Stimulated activated naive CD8-positive, alpha-beta T cell treated with anti-CD3 and anti-CD28 coated beads, Interleukin-15, amount 100 ng/mL, for 72 hours (primary cell): ENCODE data around the gene KCNJ1.
A peak's percentile ranks its signal among the peaks of the same experiment; 100 is the strongest.

Source experiments
- ATAC-seq: fragments of 150-1000 bp; cut with Tn5 transposase; 2 replicates; pipeline ENCODE4 v1.10.0; 2021; ENCODE audit warnings: mild to moderate bottlenecking, moderate library complexity
- DNase-seq, 2 donors: peaks; one replicate each; pipeline ENCODE4 v3.0.0; 2021 to 2022
- H3K27ac Mint-ChIP-seq, 2 donors: one replicate each; pipeline ENCODE4 v1.8.0; 2022; ENCODE audit warnings: mild to moderate bottlenecking in 2 of 2, mixed read lengths in 2 of 2, moderate library complexity in 2 of 2
- H3K27me3 Mint-ChIP-seq: one replicate; pipeline ENCODE4 v1.8.0; 2022; ENCODE audit warnings: mixed read lengths
- H3K4me1 Mint-ChIP-seq: one replicate; pipeline ENCODE4 v1.8.0; 2022; ENCODE audit warnings: mild to moderate bottlenecking, mixed read lengths
- H3K4me3 Mint-ChIP-seq, 2 donors: one replicate each; pipeline ENCODE4 v1.8.0; 2022; ENCODE audit warnings: mild to moderate bottlenecking in 2 of 2, mixed read lengths in 2 of 2, moderate library complexity in 1 of 2
- H3K9me3 Mint-ChIP-seq, 2 donors: one replicate each; pipeline ENCODE4 v1.8.0; 2022; ENCODE audit warnings: mixed read lengths in 2 of 2

Gene KCNJ1

DNA sequence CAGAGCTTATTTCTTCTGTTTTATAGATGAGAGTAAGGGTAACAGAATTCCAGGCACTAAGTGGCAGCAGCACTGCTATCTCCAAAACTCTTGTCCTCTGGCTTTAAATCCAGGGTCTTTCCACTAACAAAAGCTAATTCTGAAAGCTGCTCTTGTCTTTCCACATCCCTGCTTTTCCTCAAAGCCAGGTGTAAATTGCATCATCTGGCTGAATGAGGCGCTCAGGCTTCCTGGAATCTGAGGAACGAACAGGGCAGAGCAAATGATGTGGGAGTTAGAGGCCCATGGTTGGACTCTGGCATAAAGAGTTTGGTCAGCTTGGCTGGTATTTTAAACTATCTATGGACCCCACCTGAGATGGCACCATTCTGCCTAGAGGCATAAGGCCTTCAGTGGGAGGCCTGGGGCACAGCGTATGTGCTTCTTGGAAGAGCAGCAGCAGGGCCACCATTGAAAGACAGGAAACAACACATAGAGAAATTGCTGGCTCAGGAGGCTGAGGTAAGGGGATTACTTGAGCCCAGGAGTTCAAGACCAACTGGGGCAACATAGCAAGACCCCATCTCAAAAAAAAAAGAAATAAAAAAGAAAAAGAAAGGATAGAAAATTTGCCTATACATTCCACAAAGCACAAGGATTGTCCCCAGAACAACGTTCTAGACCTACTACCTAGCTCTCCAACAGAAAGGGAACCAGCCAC, 25.9 kb upstream of the KCNJ1 start:
- no peak overlapping the region for H3K27ac Mint-ChIP-seq
- no peak for ATAC-seq
- H3K27me3 Mint-ChIP-seq: peaks cover 65% of the 10 kb centered on the region
- no peak overlapping the region for H3K4me3 Mint-ChIP-seq
- no peaks in the 10 kb centered on the region for H3K9me3 Mint-ChIP-seq
- H3K4me1 Mint-ChIP-seq: peaks cover 29% of the 10 kb centered on the region
- DNase-seq: no peak

DNA sequence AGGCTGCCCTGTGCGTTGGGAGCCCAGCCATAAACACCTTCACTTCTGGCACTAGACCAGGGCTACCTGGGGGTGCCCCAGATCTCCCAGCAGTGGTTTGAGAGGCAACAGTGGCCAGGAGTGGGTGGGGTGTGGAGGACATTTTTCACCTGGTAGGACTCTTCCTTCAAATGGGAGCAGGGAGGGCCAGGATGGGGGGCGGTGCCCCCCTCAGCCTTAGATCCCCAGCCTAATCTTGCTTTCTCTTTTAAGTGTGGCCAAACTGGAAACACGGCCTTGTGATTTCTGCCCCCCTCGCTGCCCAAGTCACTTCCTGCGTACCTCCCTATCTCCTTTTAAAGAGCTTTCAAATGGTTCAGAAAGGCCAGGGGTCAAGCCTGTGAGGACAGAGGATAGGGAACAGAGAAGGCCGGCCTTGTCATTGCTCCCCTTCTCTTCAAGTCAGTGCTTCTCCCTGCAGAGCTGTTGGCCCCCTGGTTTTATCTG, 24.9 kb upstream of the KCNJ1 start:
- Mint-ChIP-seq H3K4me3 (peak overlapping the region; percentile 69), H3K4me1 (peaks cover 29% of the 10 kb centered on the region), H3K9me3 (no peaks in the 10 kb centered on the region), H3K27me3 (peaks cover 67% of the 10 kb centered on the region), H3K27ac (no peak overlapping the region)
- ATAC-seq (no peak), DNase-seq (no peak)

DNA sequence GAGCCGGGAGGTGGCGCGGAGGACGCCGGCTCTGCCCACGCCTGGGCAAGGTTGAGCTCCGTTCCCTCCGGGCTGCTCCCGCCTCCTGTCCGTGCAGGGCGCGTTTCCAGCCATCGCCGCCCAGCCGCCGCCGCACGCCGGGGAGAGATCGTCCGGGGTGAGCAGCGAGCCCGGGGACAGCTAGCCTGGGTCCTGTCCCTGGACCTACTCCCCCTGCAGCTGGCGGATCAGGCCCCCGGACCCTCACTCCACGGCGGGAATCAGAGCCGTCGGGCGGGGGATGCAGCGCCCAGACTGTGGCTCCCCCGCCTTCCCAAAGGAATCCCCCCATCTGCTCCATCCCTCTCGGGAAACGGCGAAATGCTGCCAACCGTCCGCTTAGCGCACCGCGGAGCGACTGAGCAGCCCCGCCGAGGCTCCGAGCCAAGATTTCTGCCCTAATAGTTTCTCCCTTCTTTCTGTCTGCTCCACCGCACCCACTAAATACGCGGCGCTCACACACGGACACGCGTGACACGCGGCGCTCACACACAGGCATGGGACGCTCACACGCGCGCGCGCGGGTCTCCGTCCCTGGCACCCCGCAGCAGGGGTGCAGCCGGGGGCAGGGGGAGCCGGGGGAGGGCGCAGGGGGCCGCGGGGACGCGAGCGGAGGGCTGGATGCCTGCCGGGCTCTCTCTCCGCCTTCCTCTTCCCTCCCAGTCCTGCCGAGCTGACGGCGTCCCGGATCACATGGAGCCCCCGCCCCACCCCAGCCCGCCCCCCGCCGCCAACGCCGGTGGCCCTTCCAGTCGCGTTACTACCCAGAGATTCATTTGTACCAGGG, 23.7 kb upstream of the KCNJ1 start, which contains the start of gene KCNJ5:
TSS of gene KCNJ5 (plus strand) at position 814 of the 826 bp plus-strand sequence. CDS start 19,918 bp downstream, outside the sequence.
- H3K4me1 Mint-ChIP-seq: peaks cover 29% of the 10 kb centered on the region
- H3K9me3 Mint-ChIP-seq: no peaks in the 10 kb centered on the region
- peak within 1 kb of the TSS; percentile 77 to 79 for H3K4me3 Mint-ChIP-seq
- DNase-seq (no peak), ATAC-seq (peak; percentile 48)
- no peak within 1 kb of the TSS for H3K27ac Mint-ChIP-seq
- peaks cover 79% of the 10 kb centered on the region for H3K27me3 Mint-ChIP-seq

DNA sequence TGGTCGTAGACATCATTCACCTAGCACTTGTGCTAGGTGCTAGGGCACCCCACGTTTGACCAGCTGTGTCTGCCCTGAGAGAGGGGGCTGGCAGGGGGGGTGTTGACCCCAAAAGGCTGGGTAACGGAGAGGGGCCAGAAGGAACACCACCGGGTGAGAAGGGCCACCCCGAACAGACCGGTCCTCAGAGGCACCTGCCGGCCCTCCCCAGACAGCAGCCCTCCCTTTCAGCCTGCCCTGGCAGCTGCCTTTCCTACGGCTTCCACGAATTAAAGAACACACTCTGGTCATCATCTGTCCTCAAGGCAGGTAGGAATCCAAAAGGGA, 23.1 kb upstream of the KCNJ1 start:
- Mint-ChIP-seq H3K27me3 (peaks cover 85% of the 10 kb centered on the region), H3K4me3 (peak overlapping the region; percentile 77 to 79), H3K4me1 (peaks cover 29% of the 10 kb centered on the region), H3K9me3 (no peaks in the 10 kb centered on the region), H3K27ac (no peak overlapping the region)
- DNase-seq (no peak), ATAC-seq (peak; percentile 33)

DNA sequence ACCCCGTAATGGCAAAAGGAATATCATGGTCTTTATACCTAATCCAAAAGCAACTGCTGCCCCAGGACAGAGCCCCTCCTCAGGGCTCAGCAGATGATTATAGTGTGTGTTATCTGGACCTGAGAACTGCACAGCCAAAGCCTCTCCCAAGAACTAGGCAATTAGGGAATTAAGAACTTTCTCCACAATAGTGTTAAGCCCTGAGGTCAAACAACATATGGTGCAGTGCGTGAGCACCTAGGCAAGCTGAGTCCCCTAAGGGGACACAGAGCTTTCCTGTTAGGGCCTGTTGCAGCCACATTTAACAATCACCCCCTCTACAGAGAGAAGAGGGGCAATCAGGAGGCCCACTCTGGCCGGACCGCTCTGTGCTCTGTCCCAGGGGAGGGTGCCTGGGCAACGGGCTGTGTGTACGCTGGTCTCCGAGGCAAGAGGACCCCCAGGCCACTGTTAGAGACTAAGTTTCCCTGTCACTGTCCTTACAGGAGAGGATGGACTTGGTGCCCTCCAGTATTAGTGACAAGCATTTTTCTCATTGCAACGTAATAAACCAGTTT, 22.6 kb upstream of the KCNJ1 start:
- Mint-ChIP-seq H3K27me3 (peaks cover 89% of the 10 kb centered on the region), H3K4me3 (peak overlapping the region in 1 of 2 donors; percentile 79)

DNA sequence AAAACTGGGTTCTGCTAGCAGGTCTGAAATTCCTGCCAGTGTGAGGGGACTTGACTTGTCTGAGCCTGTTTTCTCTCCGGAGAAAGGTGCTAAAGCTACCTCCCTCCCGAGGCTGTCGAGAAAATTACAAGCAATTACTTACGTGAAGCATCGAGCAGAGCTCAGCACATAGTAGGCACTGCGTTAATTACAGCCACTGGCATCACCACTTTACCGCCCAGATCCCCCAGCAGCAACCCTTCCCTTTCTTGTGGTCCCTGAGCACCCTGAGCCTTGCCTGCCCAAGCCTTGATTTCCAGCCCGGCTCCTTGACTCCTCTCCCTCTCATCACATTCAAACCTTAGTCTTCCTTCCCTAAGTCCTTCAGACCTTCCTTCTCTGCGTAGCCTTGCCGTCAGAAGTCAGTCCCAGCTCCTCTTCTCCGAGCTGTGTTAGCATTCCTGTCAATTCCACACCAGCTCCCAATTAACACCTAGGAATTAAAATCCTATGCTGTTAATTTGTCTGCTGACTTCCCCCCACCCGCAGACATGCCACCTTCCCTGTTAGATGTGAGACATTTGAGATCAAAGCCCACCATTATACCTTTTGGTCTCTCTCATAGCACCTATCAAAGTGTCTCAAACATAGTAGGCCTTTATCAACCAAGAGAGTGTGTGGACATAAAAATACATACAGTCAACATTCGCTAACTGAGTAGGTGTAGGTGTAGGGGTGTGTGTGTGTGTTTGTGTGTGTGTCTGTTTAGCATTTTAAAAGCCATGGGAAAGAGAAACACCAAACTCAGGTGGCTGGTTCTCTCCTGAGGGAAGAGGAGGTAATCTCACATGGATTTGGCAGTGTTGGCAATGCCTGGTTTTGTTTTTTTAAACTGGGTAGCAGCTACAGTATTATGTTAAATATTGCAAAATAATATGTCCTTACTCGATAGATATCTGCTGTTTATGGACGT, 21.2 kb upstream of the KCNJ1 start:
- no peak overlapping the region for H3K4me3 Mint-ChIP-seq
- ATAC-seq (no peak), DNase-seq (no peak)
- H3K4me1 Mint-ChIP-seq: peaks cover 23% of the 10 kb centered on the region
- H3K9me3 Mint-ChIP-seq: no peaks in the 10 kb centered on the region
- H3K27me3 Mint-ChIP-seq: peaks cover 97% of the 10 kb centered on the region
- no peak overlapping the region for H3K27ac Mint-ChIP-seq

More for the DNA sequence above, 22.6 kb upstream of the KCNJ1 start:
- ATAC-seq: no peak
- H3K4me1 Mint-ChIP-seq: peaks cover 29% of the 10 kb centered on the region
- DNase-seq: no peak
- H3K9me3 Mint-ChIP-seq: no peaks in the 10 kb centered on the region
- H3K27ac Mint-ChIP-seq: no peak overlapping the region

DNA sequence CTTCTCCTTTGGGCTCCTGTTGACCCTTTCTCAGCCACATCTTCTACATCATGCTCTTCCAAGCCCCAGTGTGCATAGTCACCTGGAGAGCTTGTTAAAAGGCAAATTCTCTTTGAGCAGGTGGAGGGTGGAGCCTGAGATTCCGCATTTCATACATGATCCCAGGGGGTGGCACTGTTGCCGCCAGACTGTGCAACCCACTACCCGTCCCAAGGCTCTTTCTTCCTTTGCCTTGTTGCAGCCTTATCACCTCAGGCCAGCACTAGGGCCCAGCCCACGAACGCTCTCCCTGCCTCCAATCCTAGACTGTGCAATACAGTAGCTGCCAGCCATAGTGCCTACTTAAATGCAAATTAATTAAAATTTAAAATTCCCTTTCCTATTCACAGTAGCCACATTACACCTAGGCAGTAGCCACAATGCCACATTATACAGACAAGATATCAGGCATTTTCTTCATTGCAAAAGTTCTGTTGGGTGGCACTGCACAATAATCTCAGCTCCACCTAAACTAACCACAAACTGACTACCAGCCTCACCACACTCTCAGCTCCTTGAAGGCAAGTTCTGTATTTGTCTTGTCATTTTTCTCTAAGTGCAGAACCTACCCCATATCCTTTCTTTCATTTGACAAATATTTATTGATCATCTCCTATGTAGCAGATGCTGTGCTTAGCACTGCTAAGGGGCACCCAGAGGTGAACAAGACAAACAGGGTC, 19.5 kb upstream of the KCNJ1 start:
- H3K4me1 Mint-ChIP-seq: peaks cover 16% of the 10 kb centered on the region
- H3K9me3 Mint-ChIP-seq: no peaks in the 10 kb centered on the region
- peaks cover 97% of the 10 kb centered on the region for H3K27me3 Mint-ChIP-seq
- no peak overlapping the region for H3K4me3 Mint-ChIP-seq
- DNase-seq: no peak
- no peak overlapping the region for H3K27ac Mint-ChIP-seq
- peak; percentile 48 for ATAC-seq

DNA sequence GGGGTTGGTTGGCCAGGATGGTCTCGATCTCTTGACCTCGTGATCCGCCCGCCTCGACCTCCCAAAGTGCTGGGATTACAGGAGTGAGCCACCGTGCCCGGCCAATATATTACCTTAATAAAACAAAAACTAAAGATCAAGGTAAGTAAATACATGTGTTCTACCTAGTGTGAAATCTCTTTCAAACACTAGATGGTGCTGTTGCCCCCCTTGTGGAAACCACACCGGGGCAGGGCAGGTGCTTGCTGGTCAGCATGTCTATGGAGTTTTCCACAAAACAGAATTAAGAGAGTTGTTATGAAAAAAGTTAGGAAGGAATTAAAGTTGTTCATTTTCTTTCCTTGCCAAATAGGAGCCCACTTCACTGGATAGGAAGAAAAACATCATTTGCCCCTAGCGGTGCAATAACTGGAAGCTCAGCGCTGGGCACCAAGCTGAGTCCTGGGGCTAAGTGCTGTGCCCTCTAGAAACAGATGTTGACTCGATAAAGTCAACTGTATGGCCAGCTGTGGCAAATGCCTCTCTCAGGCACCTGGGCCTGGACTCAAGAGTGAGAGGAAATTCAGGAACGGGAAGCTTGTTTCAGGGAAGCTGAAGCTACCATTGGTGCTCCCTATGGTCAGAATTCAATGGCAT, 17.7 kb upstream of the KCNJ1 start:
- peak; percentile 62 to 70 for DNase-seq
- Mint-ChIP-seq H3K27ac (no peak overlapping the region), H3K4me1 (no peaks in the 10 kb centered on the region), H3K9me3 (no peaks in the 10 kb centered on the region), H3K4me3 (no peak overlapping the region), H3K27me3 (peaks cover 96% of the 10 kb centered on the region)
- ATAC-seq: peak; percentile 76

DNA sequence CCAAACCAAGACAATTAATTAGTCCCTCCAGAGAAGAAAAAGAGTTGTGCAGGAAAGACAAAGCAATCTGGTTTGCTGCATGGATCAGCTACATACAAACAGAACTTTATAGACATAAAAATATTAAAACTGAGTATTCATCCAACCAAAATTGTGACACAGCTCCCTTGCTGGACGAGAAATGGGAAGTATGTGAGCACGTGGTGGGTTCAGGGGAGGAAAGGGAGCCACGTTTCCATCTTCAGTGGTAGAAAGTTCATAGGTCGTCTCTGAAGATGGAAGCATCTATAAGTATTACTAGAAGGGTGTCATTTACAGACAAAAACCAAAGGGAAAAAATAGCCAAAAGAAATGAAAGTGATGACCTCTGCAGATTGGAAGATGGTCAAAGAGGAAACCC, 17.0 kb upstream of the KCNJ1 start:
- peaks cover 88% of the 10 kb centered on the region for H3K27me3 Mint-ChIP-seq

DNA sequence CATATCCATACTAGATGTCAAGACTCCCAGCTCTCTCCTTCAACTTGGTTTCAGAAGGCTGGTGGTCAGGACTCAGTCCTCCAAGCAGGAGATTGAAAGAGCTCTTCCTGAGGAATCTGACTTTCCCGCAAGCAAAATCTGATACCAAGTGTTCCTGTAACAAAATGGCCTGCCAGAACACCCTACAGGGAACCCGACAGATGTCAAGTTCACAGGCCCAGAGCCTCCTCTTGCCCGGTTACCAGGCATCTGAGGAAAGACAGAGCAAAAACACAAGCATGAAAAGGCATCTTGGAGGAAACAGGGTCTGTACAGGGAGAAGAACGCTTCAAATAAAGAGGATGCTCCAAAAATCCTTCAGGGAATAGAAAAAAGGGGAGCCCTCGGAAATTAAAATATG, 15.4 kb upstream of the KCNJ1 start:
- DNase-seq (no peak), ATAC-seq (no peak)
- Mint-ChIP-seq H3K4me1 (no peaks in the 10 kb centered on the region), H3K9me3 (no peaks in the 10 kb centered on the region), H3K27me3 (peaks cover 74% of the 10 kb centered on the region), H3K27ac (no peak overlapping the region), H3K4me3 (no peak overlapping the region)

More for the DNA sequence above, 17.0 kb upstream of the KCNJ1 start:
- DNase-seq: no peak
- ATAC-seq: no peak
- H3K27ac Mint-ChIP-seq: no peak overlapping the region
- H3K9me3 Mint-ChIP-seq: no peaks in the 10 kb centered on the region
- H3K4me3 Mint-ChIP-seq: no peak overlapping the region
- no peaks in the 10 kb centered on the region for H3K4me1 Mint-ChIP-seq

DNA sequence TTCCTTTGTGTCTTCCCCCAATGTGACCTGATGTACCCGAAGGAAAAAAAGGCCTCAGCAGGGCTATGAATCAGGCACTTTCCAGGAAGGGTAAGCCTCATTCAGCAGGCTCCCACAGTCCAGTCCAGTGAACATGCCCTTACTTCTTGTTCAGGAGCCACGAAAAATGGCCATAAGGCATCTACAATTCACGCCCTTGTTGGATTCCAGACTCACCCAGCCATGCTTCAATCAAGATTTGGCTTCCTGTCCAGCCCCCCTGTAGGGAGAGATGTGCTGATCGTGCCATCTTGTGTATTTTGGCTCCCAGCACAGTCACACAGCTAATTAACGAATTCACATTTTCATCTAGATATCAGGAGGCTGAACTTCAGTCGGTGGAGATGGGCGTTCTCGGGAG, 14.1 kb upstream of the KCNJ1 start:
- peaks cover 63% of the 10 kb centered on the region for H3K27me3 Mint-ChIP-seq
- DNase-seq: no peak
- no peak overlapping the region for H3K4me3 Mint-ChIP-seq
- H3K4me1 Mint-ChIP-seq: no peaks in the 10 kb centered on the region
- no peaks in the 10 kb centered on the region for H3K9me3 Mint-ChIP-seq
- H3K27ac Mint-ChIP-seq: no peak overlapping the region
- ATAC-seq: no peak

DNA sequence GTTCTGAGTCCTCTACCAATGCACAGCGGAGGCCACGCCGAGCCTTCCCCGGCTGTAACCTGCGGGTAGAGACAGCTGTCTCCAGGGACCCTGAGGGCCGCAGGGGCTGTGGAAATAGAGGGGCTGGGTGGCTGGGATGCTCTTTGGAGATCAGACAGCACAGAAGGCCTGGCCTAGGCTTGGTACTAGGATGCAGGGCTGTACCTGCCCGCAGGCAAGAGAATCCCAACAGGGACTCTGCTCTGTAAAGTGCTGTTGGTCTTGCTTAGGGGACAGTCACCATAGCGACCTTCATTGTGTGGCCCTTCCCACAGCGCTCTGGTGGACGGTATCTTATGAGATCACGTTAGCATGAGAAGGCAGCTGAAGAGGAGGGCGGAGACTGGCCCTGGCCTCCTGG, 12.7 kb upstream of the KCNJ1 start:
- Mint-ChIP-seq H3K9me3 (no peaks in the 10 kb centered on the region), H3K4me1 (no peaks in the 10 kb centered on the region), H3K4me3 (no peak overlapping the region), H3K27me3 (peaks cover 49% of the 10 kb centered on the region), H3K27ac (no peak overlapping the region)
- DNase-seq: no peak
- ATAC-seq: no peak

DNA sequence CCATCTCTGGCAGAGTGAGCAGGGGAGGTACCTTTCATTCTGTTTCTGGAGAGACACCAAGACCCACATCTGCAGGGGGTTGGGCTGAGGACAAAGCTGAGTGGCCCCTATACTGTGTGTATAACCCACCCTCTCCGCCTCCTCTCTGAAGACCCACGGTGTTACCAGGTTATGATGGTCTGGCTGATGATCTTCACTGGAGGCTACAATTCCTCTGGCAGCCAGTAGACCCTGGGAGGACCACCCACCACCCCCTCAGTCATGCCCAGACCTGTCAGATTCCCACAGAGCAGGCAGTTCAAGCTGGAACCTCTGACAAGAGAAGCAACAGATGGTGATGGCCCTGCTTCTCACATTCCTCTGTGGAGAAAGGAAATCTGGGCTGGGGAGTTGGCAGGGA, 11.4 kb upstream of the KCNJ1 start:
- H3K4me3 Mint-ChIP-seq: no peak overlapping the region
- H3K27me3 Mint-ChIP-seq: peaks cover 39% of the 10 kb centered on the region
- peaks cover 3% of the 10 kb centered on the region for H3K4me1 Mint-ChIP-seq
- ATAC-seq (peak; percentile 19), DNase-seq (no peak)
- H3K27ac Mint-ChIP-seq: no peak overlapping the region
- no peaks in the 10 kb centered on the region for H3K9me3 Mint-ChIP-seq

DNA sequence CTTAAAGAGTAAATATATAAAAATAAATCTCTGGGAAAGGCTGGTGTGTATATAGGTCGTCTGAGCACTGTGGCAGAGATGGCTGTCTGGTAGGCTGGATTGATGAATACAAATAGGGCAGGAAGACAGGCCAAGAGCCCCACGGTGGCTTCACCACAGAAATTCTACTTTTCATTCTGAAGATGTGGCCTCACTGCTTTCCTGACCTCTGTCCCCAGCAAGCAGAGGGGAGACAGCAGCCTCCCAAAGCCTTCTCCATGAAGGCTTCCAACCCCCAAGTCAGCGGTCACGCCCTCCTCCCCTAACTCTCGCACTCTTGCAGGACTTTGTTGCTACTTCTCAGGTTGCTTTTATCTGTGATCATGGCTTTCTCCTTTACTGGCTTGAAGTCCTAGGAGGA, 10.6 kb upstream of the KCNJ1 start:
- no peak for ATAC-seq
- DNase-seq: no peak
- H3K27me3 Mint-ChIP-seq: peaks cover 35% of the 10 kb centered on the region

More for the DNA sequence above, 10.6 kb upstream of the KCNJ1 start:
- Mint-ChIP-seq H3K4me1 (peaks cover 10% of the 10 kb centered on the region), H3K9me3 (no peaks in the 10 kb centered on the region), H3K27ac (no peak overlapping the region), H3K4me3 (no peak overlapping the region)
